Testis (tissue), 3 donors: Measurements from ENCODE around the gene GBE1. TPM values are rescaled to one million over a fixed set of nuclear protein-coding genes. Genes with fewer than 3 reads are reported as not detected.
A peak's percentile ranks its signal among the peaks of the same experiment; 100 is the strongest.
"Not testable (repeated sequence)": the region's sequence is repeated elsewhere in the genome, so short reads cannot be mapped to it uniquely, and the experiment has no call there.

Experiments used
- DNase-seq: peaks from one replicate; pipeline ENCODE4 v3.0.0-alpha.2; 2019
- H3K27ac ChIP-seq, 2 donors: fragments of 200-600 bp; sonication (generic); one replicate each; pipeline ENCODE4 v1.5.1; 2019
- H3K27me3 ChIP-seq: fragments of 200-600 bp; sonication (generic); one replicate; pipeline ENCODE4 v1.5.1; 2019
- H3K36me3 ChIP-seq: fragments of 200-600 bp; sonication (generic); one replicate; pipeline ENCODE4 v1.5.1; 2017; ENCODE audit warnings: low read depth; ENCODE audit errors: missing control alignments
- H3K4me1 ChIP-seq: fragments of 200-600 bp; sonication (generic); one replicate; pipeline ENCODE4 v1.5.1; 2019
- H3K4me3 ChIP-seq, 2 donors: fragments of 200-600 bp; sonication (generic); one replicate each; pipeline ENCODE4 v1.5.1; 2017 to 2019
- H3K9me3 ChIP-seq: fragments of 200-600 bp; sonication (generic); one replicate; pipeline ENCODE4 v1.5.1; 2017
- POLR2A ChIP-seq: fragments of 450-650 bp; IDR thresholded peaks from one replicate; pipeline ENCODE4 v1.6.1; 2017; ENCODE audit warnings: antibody characterized with exemption, mild to moderate bottlenecking, moderate library complexity
- WGBS, 2 donors: methylation state at CpG; one replicate each; pipeline ENCODE4 v1.1.5; 2018; 5-methylcytosine and 5-hydroxymethylcytosine counted together
- intact Hi-C: fragments of 100-400 bp; cut with DNase I; formaldehyde crosslinking; loops from one replicate; pipeline ENCODE4 v1.15.1; 2023; ENCODE audit warnings: low total_unique reads
- polyA plus RNA-seq: library from polyadenylated mRNA; stranded (reverse); fragments of 350-450 nt; fragmentation: Illumina TruSeq; extraction: RNeasy Lipid Tissue Mini Kit (QIAGEN cat#74804); gene quantifications from one replicate; pipeline ENCODE4 v1.2.3, GENCODE V29; 2014; ENCODE audit warnings: low read depth, low replicate concordance; ENCODE audit not compliant: insufficient read depth
- total RNA-seq, 2 donors: library from RNA; depleted of rRNA; stranded (reverse); fragments of >200 nt; gene quantifications; one replicate each; pipeline ENCODE4 v1.2.3, GENCODE V29; 2016
- TF ChIP-seq, protein P1 (sequence below), 3 experiments: fragments of 450-650 bp in 2 of 3; fragments of 200-600 bp in 1 of 3; sonication (generic) in 1 of 3; IDR thresholded peaks; one replicate each; pipeline ENCODE4 v1.5.1; 2016 to 2019; ENCODE audit warnings: antibody characterized with exemption in 3 of 3, mild to moderate bottlenecking in 2 of 3, moderate library complexity in 1 of 3

GBE1 gene
- total and polyA plus RNA-seq, 3 donors from 2014 or later: 14.1 to 23.5 (median 19.4) TPM

DNA sequence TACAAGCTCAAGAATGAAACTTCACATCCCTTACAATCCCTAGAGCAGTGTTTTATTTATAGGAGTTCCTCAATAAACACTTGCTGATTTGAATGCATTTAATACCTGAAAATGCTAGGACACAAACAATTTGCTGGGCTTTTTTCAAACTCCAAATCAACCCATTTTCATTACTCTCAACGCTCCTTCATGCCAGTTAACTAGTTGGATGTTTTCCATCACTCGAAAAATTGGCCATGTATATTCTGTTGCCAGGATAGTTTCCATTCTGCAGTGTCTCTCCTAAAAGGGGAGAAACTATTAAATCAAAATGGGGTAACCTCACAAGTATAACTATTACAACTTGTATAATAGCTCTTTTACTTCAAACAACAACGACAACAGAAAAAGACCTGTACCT, 1.2 kb downstream of the GBE1 start:
- 46 to 56% methylated on average over 3 of the region's 3 CpGs for WGBS, 2 donors
- DNase-seq: no peak
- TF ChIP-seq POLR2A: no peak
- TF ChIP-seq, protein P1, sequence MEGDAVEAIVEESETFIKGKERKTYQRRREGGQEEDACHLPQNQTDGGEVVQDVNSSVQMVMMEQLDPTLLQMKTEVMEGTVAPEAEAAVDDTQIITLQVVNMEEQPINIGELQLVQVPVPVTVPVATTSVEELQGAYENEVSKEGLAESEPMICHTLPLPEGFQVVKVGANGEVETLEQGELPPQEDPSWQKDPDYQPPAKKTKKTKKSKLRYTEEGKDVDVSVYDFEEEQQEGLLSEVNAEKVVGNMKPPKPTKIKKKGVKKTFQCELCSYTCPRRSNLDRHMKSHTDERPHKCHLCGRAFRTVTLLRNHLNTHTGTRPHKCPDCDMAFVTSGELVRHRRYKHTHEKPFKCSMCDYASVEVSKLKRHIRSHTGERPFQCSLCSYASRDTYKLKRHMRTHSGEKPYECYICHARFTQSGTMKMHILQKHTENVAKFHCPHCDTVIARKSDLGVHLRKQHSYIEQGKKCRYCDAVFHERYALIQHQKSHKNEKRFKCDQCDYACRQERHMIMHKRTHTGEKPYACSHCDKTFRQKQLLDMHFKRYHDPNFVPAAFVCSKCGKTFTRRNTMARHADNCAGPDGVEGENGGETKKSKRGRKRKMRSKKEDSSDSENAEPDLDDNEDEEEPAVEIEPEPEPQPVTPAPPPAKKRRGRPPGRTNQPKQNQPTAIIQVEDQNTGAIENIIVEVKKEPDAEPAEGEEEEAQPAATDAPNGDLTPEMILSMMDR (IDR thresholded peaks at IDR 0.05): no peak

DNA sequence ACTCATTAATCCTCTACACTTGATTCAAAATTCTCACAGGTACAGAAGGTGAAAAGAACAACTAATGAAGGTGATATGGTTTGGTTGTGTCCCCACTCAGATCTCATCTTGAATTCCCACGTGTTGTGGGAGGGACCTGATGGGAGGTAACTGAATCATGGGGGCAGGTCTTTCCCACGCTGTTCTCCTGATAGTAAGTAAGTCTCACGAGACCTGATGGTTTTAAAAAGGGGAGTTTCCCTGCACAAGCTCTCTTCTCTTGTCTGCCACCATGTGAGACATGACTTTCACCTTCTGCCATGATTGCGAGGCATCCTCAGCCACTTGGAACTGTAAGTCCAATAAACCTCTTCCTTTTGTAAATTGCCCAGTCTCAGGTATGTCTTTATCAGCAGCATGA, 2.7 kb downstream of the GBE1 start:
- H3K4me1 ChIP-seq, H3K9me3 ChIP-seq, DNase-seq, H3K4me3 ChIP-seq, intact Hi-C loops, H3K27me3 ChIP-seq, H3K36me3 ChIP-seq: not testable (repeated sequence)
- 71 to 87% methylated on average over 4 of the region's 4 CpGs for WGBS, 2 donors
- H3K27ac ChIP-seq: peak overlapping the region in 1 of 2 donors; percentile 96

More for the DNA sequence above, 1.2 kb downstream of the GBE1 start:
- Histone ChIP-seq H3K36me3 (no peaks in the 10 kb centered on the region), H3K27ac (peak overlapping the region; percentile 96 to 100), H3K9me3 (no peaks in the 10 kb centered on the region), H3K27me3 (no peaks in the 10 kb centered on the region), H3K4me1 (peaks cover 7% of the 10 kb centered on the region), H3K4me3 (peak overlapping the region in 1 of 2 donors; percentile 77)
- intact Hi-C loops: no loop called here

- 71 to 87% methylated on average over 1 of the region's 1 CpG for WGBS, 2 donors
- no peak overlapping the region for H3K27ac ChIP-seq
- intact Hi-C loops: no loop called here
- TF ChIP-seq, protein P1 (IDR thresholded peaks at IDR 0.05): no peak
- no peak for TF ChIP-seq POLR2A
- H3K4me1 ChIP-seq: peaks cover 7% of the 10 kb centered on the region
- no peaks in the 10 kb centered on the region for H3K27me3 ChIP-seq
- no peak for DNase-seq
- H3K9me3 ChIP-seq: no peaks in the 10 kb centered on the region
- no peak overlapping the region for H3K4me3 ChIP-seq
- no peaks in the 10 kb centered on the region for H3K36me3 ChIP-seq
Measured at GRCh38 chr3:81758275-81758674, 3.2 kb downstream of the GBE1 start.

- Histone ChIP-seq H3K36me3 (no peaks in the 10 kb centered on the region), H3K4me1 (no peaks in the 10 kb centered on the region), H3K27ac (no peak overlapping the region), H3K4me3 (no peak overlapping the region), H3K9me3 (no peaks in the 10 kb centered on the region), H3K27me3 (no peaks in the 10 kb centered on the region)
- TF ChIP-seq, protein P1 (IDR thresholded peaks at IDR 0.05): no peak
- no peak for TF ChIP-seq POLR2A
- DNase-seq: no peak
- WGBS, 2 donors: 50 to 79% methylated on average over 2 of the region's 2 CpGs
- intact Hi-C loops: no loop called here
Measured at GRCh38 chr3:81753416-81754027, 7.9 kb downstream of the GBE1 start.

GRCh38 chr3:81752604-81753003, 8.8 kb downstream of the GBE1 start:
- TF ChIP-seq, protein P1 (IDR thresholded peaks at IDR 0.05): no peak
- no peak for TF ChIP-seq POLR2A
- no peak for DNase-seq
- H3K36me3 ChIP-seq: no peaks in the 10 kb centered on the region
- no peak overlapping the region for H3K4me3 ChIP-seq
- no peaks in the 10 kb centered on the region for H3K4me1 ChIP-seq
- H3K9me3 ChIP-seq: no peaks in the 10 kb centered on the region
- H3K27ac ChIP-seq: no peak overlapping the region
- H3K27me3 ChIP-seq: no peaks in the 10 kb centered on the region
- intact Hi-C loops: no loop called here
